HFFc6 (cell line): ENCODE measurements around the gene USB1. TPM values are rescaled to one million over a fixed set of nuclear protein-coding genes. Genes with fewer than 3 reads are reported as not detected.

Experiments used
- DNase-seq: peaks from one replicate; pipeline ENCODE4 v3.0.0-alpha.2; 2018
- H3K27ac Mint-ChIP-seq: 2 replicates; pipeline ENCODE4 v1.8.0; 2020; ENCODE audit warnings: mild to moderate bottlenecking, mixed read lengths
- H3K27me3 Mint-ChIP-seq: 2 replicates; pipeline ENCODE4 v1.8.0; 2021; ENCODE audit warnings: mild to moderate bottlenecking, moderate library complexity, mixed read lengths; ENCODE audit not compliant: insufficient read depth
- H3K36me3 Mint-ChIP-seq: 2 replicates; pipeline ENCODE4 v1.8.0; 2021; ENCODE audit warnings: low read depth, mixed read lengths
- H3K4me1 Mint-ChIP-seq: 2 replicates; pipeline ENCODE4 v1.8.0; 2020; ENCODE audit warnings: low read depth, mixed read lengths
- H3K4me3 Mint-ChIP-seq: 2 replicates; pipeline ENCODE4 v1.8.0; 2020; ENCODE audit warnings: mild to moderate bottlenecking, moderate library complexity, mixed read lengths
- H3K9me3 Mint-ChIP-seq: 2 replicates; pipeline ENCODE4 v1.8.0; 2020; ENCODE audit warnings: mild to moderate bottlenecking, mixed read lengths
- CTCF ChIP-seq: fragments of 200-600 bp; sonication (generic); IDR thresholded peaks from 2 replicates; pipeline ENCODE4 v1.5.0; 2021; ENCODE audit warnings: antibody characterized with exemption, mild to moderate bottlenecking
- total RNA-seq, 6 experiments: library from RNA; stranded (reverse); fragmentation: NEBNext Ultra II Directional; extraction: Animal tissue kit (Norgen Biotek cat#: 25700); gene quantifications; 2 replicates in 1 of 6; 3 replicates in 5 of 6; pipeline ENCODE4 v1.2.3, GENCODE V29; 2021

USB1 gene
- total RNA-seq, 6 experiments from 2014 or later, result 62.9 to 88.3 (median 76.3) TPM

GRCh38 chr16:58034774-58035173 lies 33.6 kb downstream of the USB1 start:
- DNase-seq, result no peak
- H3K27ac Mint-ChIP-seq, result no peak overlapping the region

DNA sequence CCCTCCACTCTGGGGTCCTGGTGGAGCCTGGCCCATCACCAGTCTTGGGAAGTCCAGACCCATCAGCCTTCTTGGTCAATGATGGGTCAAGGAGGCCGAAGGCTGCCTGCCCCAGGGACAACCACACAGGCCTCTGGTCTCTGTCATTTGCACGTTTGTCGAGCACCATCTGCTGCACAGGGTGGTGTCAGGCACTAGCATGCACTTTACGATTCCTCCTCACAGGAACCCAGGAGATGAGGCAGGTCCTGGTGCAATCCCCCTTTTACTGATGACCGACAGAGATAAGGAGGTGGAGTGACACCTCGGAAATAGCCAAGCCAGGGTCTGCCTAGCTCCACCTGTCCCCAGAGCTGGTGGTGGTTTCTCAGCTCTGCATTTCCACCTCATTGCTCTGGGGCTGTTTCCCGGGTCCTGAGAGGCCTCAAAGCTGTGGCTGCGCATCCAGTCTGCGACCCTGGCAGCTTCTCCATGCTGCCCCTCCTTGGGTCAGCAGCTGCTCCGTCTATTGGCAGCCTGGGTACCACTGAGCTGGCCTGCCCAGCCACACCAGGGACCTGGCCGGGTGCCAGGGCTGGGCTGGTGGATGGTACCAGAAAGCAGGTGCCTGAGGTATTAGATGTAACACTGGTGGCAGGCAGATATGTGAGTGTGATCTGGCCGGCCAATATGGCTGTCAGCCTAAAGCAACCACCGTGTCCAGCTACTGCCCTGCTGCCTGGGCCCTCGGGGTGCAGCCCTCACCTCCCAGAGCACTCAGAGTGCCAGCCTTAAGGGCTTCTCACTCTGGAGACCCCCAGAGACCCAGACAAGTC lies 34.4 kb downstream of the USB1 start:
- H3K27ac Mint-ChIP-seq, result no peak overlapping the region
- no peak for TF ChIP-seq CTCF
- H3K9me3 Mint-ChIP-seq, result no peaks in the 10 kb centered on the region
- no peak overlapping the region for H3K4me3 Mint-ChIP-seq
- H3K36me3 Mint-ChIP-seq, result no peaks in the 10 kb centered on the region
- H3K27me3 Mint-ChIP-seq, result peaks cover 11% of the 10 kb centered on the region
- H3K4me1 Mint-ChIP-seq, result no peaks in the 10 kb centered on the region
- DNase-seq, result no peak

More at GRCh38 chr16:58034774-58035173, 33.6 kb downstream of the USB1 start:
- no peak for TF ChIP-seq CTCF
- Mint-ChIP-seq H3K9me3 (no peaks in the 10 kb centered on the region), H3K4me1 (no peaks in the 10 kb centered on the region), H3K4me3 (no peak overlapping the region), H3K27me3 (peaks cover 12% of the 10 kb centered on the region), H3K36me3 (no peaks in the 10 kb centered on the region)

- TF ChIP-seq CTCF, result no peak
- DNase-seq, result no peak
- H3K36me3 Mint-ChIP-seq, result no peaks in the 10 kb centered on the region
- H3K4me1 Mint-ChIP-seq, result no peaks in the 10 kb centered on the region
- H3K27ac Mint-ChIP-seq, result no peak overlapping the region
- no peak overlapping the region for H3K4me3 Mint-ChIP-seq
- H3K27me3 Mint-ChIP-seq, result peaks cover 11% of the 10 kb centered on the region
- H3K9me3 Mint-ChIP-seq, result no peaks in the 10 kb centered on the region
Measured at GRCh38 chr16:58036943-58037342, 35.7 kb downstream of the USB1 start.

DNA sequence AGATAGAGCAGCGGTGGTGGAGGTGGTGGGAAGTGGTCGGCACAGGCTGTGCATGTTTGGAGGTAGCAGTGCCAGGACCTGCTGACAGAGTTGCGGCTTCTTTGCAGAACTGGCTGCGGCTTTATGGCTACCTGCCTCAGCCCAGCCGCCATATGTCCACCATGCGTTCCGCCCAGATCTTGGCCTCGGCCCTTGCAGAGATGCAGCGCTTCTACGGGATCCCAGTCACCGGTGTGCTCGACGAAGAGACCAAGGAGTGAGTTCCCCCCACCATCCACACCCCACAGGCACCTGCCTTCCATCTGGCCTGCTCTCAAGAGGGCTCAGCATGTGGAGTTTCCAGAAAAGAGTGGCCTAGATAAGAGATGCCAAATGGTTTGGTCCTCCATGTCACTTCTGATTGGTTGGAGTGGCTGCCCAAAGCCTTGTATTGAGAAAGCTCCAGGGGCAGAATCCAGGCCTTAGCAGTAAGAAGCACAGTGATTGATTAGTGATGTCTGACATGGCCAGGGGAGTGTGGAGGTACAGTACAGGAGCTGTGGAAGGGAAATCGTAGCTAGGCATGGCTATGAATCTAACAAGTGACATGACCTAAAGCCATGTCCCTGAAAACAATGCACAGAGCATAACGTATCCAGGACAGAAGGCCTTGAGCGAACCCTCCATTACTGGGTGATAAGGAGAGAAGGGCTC lies 36.3 kb downstream of the USB1 start:
- DNase-seq, result no peak
- no peak overlapping the region for H3K4me3 Mint-ChIP-seq
- peaks cover 12% of the 10 kb centered on the region for H3K27me3 Mint-ChIP-seq
- TF ChIP-seq CTCF, result no peak
- H3K4me1 Mint-ChIP-seq, result no peaks in the 10 kb centered on the region
- H3K9me3 Mint-ChIP-seq, result no peaks in the 10 kb centered on the region
- no peaks in the 10 kb centered on the region for H3K36me3 Mint-ChIP-seq
- no peak overlapping the region for H3K27ac Mint-ChIP-seq

DNA sequence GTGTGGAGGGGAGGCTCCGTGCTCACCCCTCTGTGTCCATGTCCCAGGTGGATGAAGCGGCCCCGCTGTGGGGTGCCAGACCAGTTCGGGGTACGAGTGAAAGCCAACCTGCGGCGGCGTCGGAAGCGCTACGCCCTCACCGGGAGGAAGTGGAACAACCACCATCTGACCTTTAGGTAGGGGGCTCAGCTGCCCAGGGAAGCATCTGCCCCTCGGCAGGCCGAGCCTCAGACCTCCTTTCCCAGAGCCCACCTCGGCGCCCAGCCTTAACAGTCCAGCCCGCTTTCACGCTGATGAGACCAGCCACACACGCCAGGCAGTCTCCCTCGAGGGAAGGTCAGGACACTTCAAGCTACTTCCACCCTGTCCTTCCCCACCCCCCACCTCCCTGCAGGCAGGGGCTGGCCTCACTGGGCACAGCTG lies 37.0 kb downstream of the USB1 start:
- no peaks in the 10 kb centered on the region for H3K4me1 Mint-ChIP-seq
- DNase-seq, result no peak
- no peak overlapping the region for H3K4me3 Mint-ChIP-seq
- no peaks in the 10 kb centered on the region for H3K9me3 Mint-ChIP-seq
- peaks cover 10% of the 10 kb centered on the region for H3K27me3 Mint-ChIP-seq
- H3K36me3 Mint-ChIP-seq, result no peaks in the 10 kb centered on the region
- TF ChIP-seq CTCF, result no peak
- no peak overlapping the region for H3K27ac Mint-ChIP-seq
